Activated naive CD8-positive, alpha-beta T cell treated with anti-CD3 and anti-CD28 coated beads, Interleukin-2, amount 10 ng/mL, durations not matched to agents 7 days and 5 days (primary cell): ENCODE measurements around the gene OR2H2. TPM values are rescaled to one million over a fixed set of nuclear protein-coding genes. Genes with fewer than 3 reads are reported as not detected.
A peak's percentile ranks its signal among the peaks of the same experiment; 100 is the strongest.

Experiments
- ATAC-seq: fragments of 150-1000 bp; cut with Tn5 transposase; one replicate; pipeline ENCODE4 v1.10.0; 2021; ENCODE audit warnings: low read depth, moderate library complexity
- POLR2A ChIA-PET: fragments of 350-600 bp; sonication (Branson Sonifier 250); formaldehyde crosslinking; loops from one replicate; lab custom pipeline; 2021; ENCODE audit warnings: antibody characterized with exemption; lab: Charles Lee
- DNase-seq: peaks from one replicate; pipeline ENCODE4 v3.0.0; 2021
- H3K27ac Mint-ChIP-seq: one replicate; pipeline ENCODE4 v1.8.0; 2022; ENCODE audit warnings: mild to moderate bottlenecking, mixed read lengths
- H3K27me3 Mint-ChIP-seq: one replicate; pipeline ENCODE4 v1.8.0; 2022; ENCODE audit warnings: mild to moderate bottlenecking, moderate library complexity, mixed read lengths
- H3K36me3 Mint-ChIP-seq: one replicate; pipeline ENCODE4 v1.8.0; 2021; ENCODE audit warnings: mild to moderate bottlenecking, mixed read lengths
- H3K4me1 Mint-ChIP-seq: one replicate; pipeline ENCODE4 v1.8.0; 2021; ENCODE audit warnings: mixed read lengths
- H3K4me3 Mint-ChIP-seq: one replicate; pipeline ENCODE4 v1.8.0; 2022; ENCODE audit warnings: mild to moderate bottlenecking, moderate library complexity, mixed read lengths
- H3K9me3 Mint-ChIP-seq: one replicate; pipeline ENCODE4 v1.8.0; 2021; ENCODE audit warnings: mixed read lengths
- total RNA-seq, 2 experiments: library from RNA; stranded (reverse); gene quantifications; one replicate each; pipeline ENCODE4 v1.2.3, GENCODE V29; 2021

Gene OR2H2
- total RNA-seq, result not detected

DNA sequence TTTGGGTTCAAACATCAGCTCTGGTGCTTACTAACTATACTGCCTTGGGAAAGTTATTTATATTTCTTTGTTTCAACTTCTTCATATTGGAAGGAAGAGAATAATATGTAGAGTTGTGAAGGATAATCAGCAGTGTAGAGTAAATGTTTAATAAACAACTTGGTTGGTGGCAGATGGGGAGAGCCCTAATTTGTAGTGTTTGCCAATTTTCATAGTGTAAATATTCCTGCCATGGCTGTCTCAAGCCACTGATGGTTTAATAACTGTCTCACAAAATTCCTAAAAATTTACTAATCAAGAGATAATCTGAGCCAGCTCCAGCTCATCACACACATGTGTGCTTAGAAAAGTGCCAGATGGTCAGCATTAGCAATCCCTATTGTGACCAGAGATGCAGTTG lies at the start of gene OR2H2:
Gene OR2H2 (plus strand): TSS at position 301 of the 400 bp plus-strand sequence. CDS start 2,824 bp downstream, outside the sequence.
- Mint-ChIP-seq H3K27me3 (peaks cover 29% of the 10 kb centered on the region), H3K4me3 (no peak within 1 kb of the TSS), H3K9me3 (no peaks in the 10 kb centered on the region), H3K27ac (no peak within 1 kb of the TSS), H3K4me1 (peaks cover 7% of the 10 kb centered on the region), H3K36me3 (no peaks in the 10 kb centered on the region)
- POLR2A ChIA-PET, result no interaction called here
- ATAC-seq, result no peak
- no peak for DNase-seq

- Mint-ChIP-seq H3K4me3 (no peak overlapping the region), H3K36me3 (no peaks in the 10 kb centered on the region), H3K27me3 (peaks cover 9% of the 10 kb centered on the region), H3K4me1 (no peaks in the 10 kb centered on the region), H3K9me3 (no peaks in the 10 kb centered on the region), H3K27ac (no peak overlapping the region)
- POLR2A ChIA-PET, result no interaction called here
- ATAC-seq (no peak), DNase-seq (no peak)
Measured at GRCh38 chr6:29537714-29538403, 47.1 kb upstream of the OR2H2 start.

- Mint-ChIP-seq H3K27me3 (peaks cover 30% of the 10 kb centered on the region), H3K4me1 (peaks cover 2% of the 10 kb centered on the region), H3K9me3 (no peaks in the 10 kb centered on the region), H3K27ac (no peak overlapping the region), H3K4me3 (no peak overlapping the region), H3K36me3 (no peaks in the 10 kb centered on the region)
- DNase-seq (no peak), ATAC-seq (no peak)
- POLR2A ChIA-PET, result no interaction called here
Measured at GRCh38 chr6:29547573-29547972, 37.3 kb upstream of the OR2H2 start.

- peaks cover 49% of the 10 kb centered on the region for H3K27me3 Mint-ChIP-seq
- no peak for DNase-seq
- ATAC-seq, result peak; percentile 80
- peaks cover 4% of the 10 kb centered on the region for H3K36me3 Mint-ChIP-seq
- peak overlapping the region; percentile 66 for H3K4me3 Mint-ChIP-seq
- no peaks in the 10 kb centered on the region for H3K9me3 Mint-ChIP-seq
- no peak overlapping the region for H3K27ac Mint-ChIP-seq
- H3K4me1 Mint-ChIP-seq, result peaks cover 11% of the 10 kb centered on the region
- POLR2A ChIA-PET, result no interaction called here
Measured at GRCh38 chr6:29552512-29553051, 32.3 kb upstream of the OR2H2 start.

- POLR2A ChIA-PET, result no interaction called here
- peaks cover 11% of the 10 kb centered on the region for H3K4me1 Mint-ChIP-seq
- peak overlapping the region; percentile 27 for H3K27ac Mint-ChIP-seq
- peak overlapping the region; percentile 66 for H3K4me3 Mint-ChIP-seq
- DNase-seq (peak; percentile 49), ATAC-seq (peak; percentile 53)
- no peaks in the 10 kb centered on the region for H3K9me3 Mint-ChIP-seq
- peaks cover 4% of the 10 kb centered on the region for H3K36me3 Mint-ChIP-seq
- peaks cover 42% of the 10 kb centered on the region for H3K27me3 Mint-ChIP-seq
Measured at GRCh38 chr6:29553268-29554057, 31.5 kb upstream of the OR2H2 start.

DNA sequence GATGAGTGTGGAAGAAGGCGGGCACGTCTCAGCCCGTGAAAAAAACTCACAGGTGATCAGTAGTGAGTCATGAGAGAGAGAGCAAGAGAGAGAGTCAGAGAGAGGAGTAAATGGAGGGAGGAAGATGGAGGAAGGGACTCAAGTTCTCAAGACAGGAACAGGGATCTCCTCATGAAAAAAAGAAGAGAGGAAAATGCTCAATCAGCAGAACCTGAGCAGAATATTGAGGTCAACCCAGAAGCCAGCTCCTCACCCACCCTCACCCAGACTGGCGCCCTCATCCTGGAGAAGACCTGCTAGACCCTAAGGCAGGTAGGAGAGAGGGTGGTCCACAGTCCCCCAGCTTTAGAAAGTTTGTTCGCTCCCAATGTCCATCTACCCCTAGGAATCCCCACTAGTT lies 30.2 kb upstream of the OR2H2 start:
- Mint-ChIP-seq H3K4me1 (peaks cover 11% of the 10 kb centered on the region), H3K27me3 (peaks cover 51% of the 10 kb centered on the region), H3K4me3 (no peak overlapping the region), H3K27ac (no peak overlapping the region), H3K9me3 (no peaks in the 10 kb centered on the region), H3K36me3 (peaks cover 4% of the 10 kb centered on the region)
- DNase-seq, result no peak
- POLR2A ChIA-PET, result no interaction called here
- ATAC-seq, result no peak

DNA sequence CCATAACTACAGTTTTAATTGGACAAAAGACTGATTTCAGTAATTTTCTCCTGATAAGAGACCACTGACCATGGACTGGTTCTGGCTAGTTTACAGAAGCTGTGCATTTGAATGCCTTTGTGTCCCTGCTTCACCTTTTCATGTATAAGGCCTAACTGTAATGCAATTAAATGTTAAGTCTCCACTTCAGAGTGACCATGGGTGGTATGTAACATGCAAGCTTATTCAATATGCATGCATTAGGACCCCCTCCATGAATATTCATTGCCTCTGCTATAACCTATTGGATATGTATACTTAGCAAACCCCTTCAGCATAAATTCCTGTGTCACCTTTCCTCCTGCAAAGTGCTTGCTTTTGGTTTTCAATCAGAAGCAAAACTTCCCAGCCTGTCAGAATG lies 27.6 kb upstream of the OR2H2 start:
- peaks cover 11% of the 10 kb centered on the region for H3K4me1 Mint-ChIP-seq
- no peak overlapping the region for H3K27ac Mint-ChIP-seq
- peaks cover 50% of the 10 kb centered on the region for H3K27me3 Mint-ChIP-seq
- ATAC-seq (no peak), DNase-seq (no peak)
- H3K4me3 Mint-ChIP-seq, result no peak overlapping the region
- peaks cover 4% of the 10 kb centered on the region for H3K36me3 Mint-ChIP-seq
- H3K9me3 Mint-ChIP-seq, result no peaks in the 10 kb centered on the region
- POLR2A ChIA-PET, result no interaction called here

GRCh38 chr6:29558439-29559079 lies 26.4 kb upstream of the OR2H2 start:
- no peak overlapping the region for H3K4me3 Mint-ChIP-seq
- POLR2A ChIA-PET, result interaction anchor here (0.5 kb wide), 1 partner anchor 634 kb away, joined by 3 read pairs; no protein-coding TSS in a partner anchor
- no peak for DNase-seq
- H3K27me3 Mint-ChIP-seq, result peaks cover 50% of the 10 kb centered on the region
- H3K27ac Mint-ChIP-seq, result no peak overlapping the region
- peaks cover 2% of the 10 kb centered on the region for H3K9me3 Mint-ChIP-seq
- H3K4me1 Mint-ChIP-seq, result peaks cover 5% of the 10 kb centered on the region
- peaks cover 3% of the 10 kb centered on the region for H3K36me3 Mint-ChIP-seq
- no peak for ATAC-seq

DNA sequence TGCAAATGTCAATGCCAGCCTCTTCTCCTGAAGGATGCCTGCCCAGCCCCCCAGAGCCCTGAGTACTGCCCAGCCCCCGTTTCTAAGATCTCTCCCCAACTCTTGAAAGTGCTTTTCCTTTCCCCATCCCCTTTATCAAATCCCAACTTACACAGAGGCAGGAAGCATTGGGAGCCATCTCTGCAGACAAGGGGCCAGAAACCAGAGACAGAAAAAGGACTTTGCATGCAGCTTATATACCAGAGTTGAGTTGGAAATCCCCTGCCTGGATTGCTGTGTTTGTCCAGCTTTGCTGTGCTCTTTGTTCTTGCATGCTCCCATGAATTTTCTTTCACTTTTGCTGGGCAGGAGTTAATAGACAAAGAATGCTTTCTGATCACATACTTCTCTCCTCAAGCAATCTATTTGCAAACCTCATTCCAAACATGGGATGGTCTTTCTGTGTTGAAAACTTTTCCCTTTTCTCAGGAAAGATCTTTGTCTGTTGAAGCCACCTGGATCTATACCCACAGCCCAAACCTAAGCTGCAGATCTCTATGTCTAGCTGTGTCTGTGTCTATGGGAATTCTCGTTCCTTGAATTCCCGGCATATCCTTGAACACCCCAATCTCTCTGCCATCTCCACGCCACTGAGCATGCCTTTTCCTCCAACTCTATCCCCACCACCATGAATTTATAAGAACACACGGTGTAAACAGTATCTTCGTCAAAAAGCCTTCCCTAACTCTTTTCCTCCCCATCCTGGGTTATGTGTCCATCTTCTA lies 25.2 kb upstream of the OR2H2 start, which contains the start of gene UBD:
Gene UBD (minus strand): TSS at position 209 of the 764 bp plus-strand sequence. CDS start 31 bp downstream, at position 178.
- Mint-ChIP-seq H3K9me3 (peaks cover 2% of the 10 kb centered on the region), H3K27ac (no peak within 1 kb of the TSS), H3K4me3 (no peak within 1 kb of the TSS), H3K36me3 (no peaks in the 10 kb centered on the region), H3K27me3 (peaks cover 38% of the 10 kb centered on the region), H3K4me1 (peaks cover 4% of the 10 kb centered on the region)
- POLR2A ChIA-PET, result interaction anchor here (0.5 kb wide), 2 partner anchors 9 to 635 kb away, joined by 3 read pairs; no protein-coding TSS in a partner anchor
- DNase-seq, result no peak
- ATAC-seq, result no peak

GRCh38 chr6:29561091-29561490 lies 23.8 kb upstream of the OR2H2 start:
- POLR2A ChIA-PET, result no interaction called here
- Mint-ChIP-seq H3K36me3 (no peaks in the 10 kb centered on the region), H3K27me3 (peaks cover 26% of the 10 kb centered on the region), H3K9me3 (peaks cover 2% of the 10 kb centered on the region), H3K27ac (no peak overlapping the region), H3K4me1 (peaks cover 4% of the 10 kb centered on the region), H3K4me3 (no peak overlapping the region)
- ATAC-seq, result no peak
- DNase-seq, result no peak

DNA sequence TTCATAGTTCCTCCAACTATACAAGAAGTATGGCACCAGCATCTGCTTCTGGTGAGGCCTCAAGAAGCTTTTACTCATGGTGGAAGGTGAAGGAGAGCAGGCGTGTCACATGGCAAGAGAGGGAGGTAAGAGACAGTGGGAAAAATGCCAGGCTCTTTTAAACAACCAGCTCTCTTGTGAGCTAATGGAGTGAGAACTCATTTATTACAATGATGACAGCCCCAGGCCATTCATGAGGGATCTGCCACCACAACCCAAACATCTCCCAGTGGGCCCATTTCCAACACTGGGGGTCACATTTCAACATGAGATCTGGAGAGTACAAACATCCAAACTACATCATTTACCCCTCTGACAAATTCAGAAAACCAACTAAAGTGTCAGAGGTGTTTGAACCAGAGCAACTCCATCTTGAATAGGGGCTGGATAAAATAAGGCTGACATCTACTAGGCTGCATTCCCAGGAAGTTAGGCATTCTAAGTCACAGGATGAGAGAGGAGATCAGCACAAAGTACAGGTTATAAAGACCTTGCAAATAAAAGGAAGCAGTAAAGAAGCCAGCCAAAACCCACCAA lies 23.2 kb upstream of the OR2H2 start:
- Mint-ChIP-seq H3K27me3 (peaks cover 28% of the 10 kb centered on the region), H3K27ac (no peak overlapping the region)
- POLR2A ChIA-PET, result no interaction called here

DNA sequence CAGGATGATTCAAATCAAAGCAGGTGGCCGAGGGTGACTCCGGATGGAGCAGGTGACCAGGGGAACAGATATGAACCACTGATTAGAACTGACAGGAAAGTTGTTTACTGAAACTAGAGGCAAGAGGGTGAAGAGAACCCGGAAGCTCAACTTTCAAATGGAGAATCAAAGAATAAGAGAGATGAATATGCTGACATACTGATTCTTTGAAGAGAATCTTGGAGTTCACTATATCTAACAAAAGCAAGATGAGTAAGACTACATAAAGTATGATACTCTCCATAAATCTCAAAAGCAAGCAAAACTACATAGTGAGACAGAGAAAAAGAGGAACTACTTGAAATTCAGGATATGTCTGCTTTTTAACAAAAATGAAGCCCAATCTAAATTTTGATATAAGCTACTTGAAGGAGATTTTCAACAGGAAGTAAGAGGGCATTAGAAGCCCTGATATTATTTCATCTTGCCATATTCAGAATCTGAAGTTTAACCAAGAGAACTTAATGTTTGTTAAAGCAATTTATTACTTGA lies 21.4 kb upstream of the OR2H2 start:
- ATAC-seq, result no peak
- peaks cover 34% of the 10 kb centered on the region for H3K27me3 Mint-ChIP-seq
- no peak overlapping the region for H3K4me3 Mint-ChIP-seq
- POLR2A ChIA-PET, result no interaction called here
- peaks cover 2% of the 10 kb centered on the region for H3K9me3 Mint-ChIP-seq
- no peaks in the 10 kb centered on the region for H3K36me3 Mint-ChIP-seq
- no peak overlapping the region for H3K27ac Mint-ChIP-seq
- H3K4me1 Mint-ChIP-seq, result peaks cover 4% of the 10 kb centered on the region
- no peak for DNase-seq

More for the DNA sequence above, 23.2 kb upstream of the OR2H2 start:
- Mint-ChIP-seq H3K36me3 (no peaks in the 10 kb centered on the region), H3K9me3 (peaks cover 2% of the 10 kb centered on the region), H3K4me3 (no peak overlapping the region), H3K4me1 (peaks cover 4% of the 10 kb centered on the region)
- no peak for ATAC-seq
- no peak for DNase-seq
